HCT116 (cell line): Measurements from ENCODE around the gene TRERF1. TPM values are rescaled to one million over a fixed set of nuclear protein-coding genes. Genes with fewer than 3 reads are reported as not detected.

ENCODE experiments used
- ATAC-seq: fragments of 200-7000 bp; cut with Tn5 transposase; 2 replicates; pipeline ENCODE4 v1.9.1; 2020; ENCODE audit warnings: mild to moderate bottlenecking, moderate library complexity
- BruUV-seq: library from RNA; stranded (reverse); fragments of 400-500 nt; replicated peaks from 2 replicates; lab custom pipeline; 2021; lab: Mats Ljungman, UMichigan
- CTCF ChIA-PET: fragments of 300-600 bp; sonication (Branson Sonifier 250); formaldehyde crosslinking; loops from one replicate; lab custom pipeline; 2021; ENCODE audit warnings: antibody characterized with exemption; lab: Charles Lee
- POLR2A ChIA-PET: fragments of 300-600, 350-600 bp; sonication (Branson Sonifier 250); formaldehyde crosslinking; loops from one replicate; lab custom pipeline; 2021; ENCODE audit warnings: antibody characterized with exemption; lab: Charles Lee
- RAD21 ChIA-PET, 2 experiments: fragments of 300-600 bp; sonication (Branson Sonifier 250); formaldehyde crosslinking; loops; one replicate each; lab custom pipeline; 2023; ENCODE audit warnings: low total read pairs in 2 of 2; ENCODE audit not compliant: uncharacterized antibody in 2 of 2, unreplicated experiment in 2 of 2, low non-redundant PET in 1 of 2; lab: Charles Lee
- DNase-seq: peaks from one replicate; pipeline ENCODE4 v3.0.0-alpha.2; 2010; ENCODE audit warnings: low read depth, low spot score
- H2AFZ ChIP-seq: fragments of 200-600 bp; shearing (Covaris generic), sonication (generic); 2 replicates; pipeline ENCODE4 v1.6.1; 2017; ENCODE audit warnings: low read depth, mixed run types, mixed read lengths, antibody characterized with exemption, low read length; ENCODE audit not compliant: poor library complexity, severe bottlenecking
- H3K27ac ChIP-seq: 2 replicates; pipeline ENCODE4 v1.5.1; 2012; ENCODE audit warnings: low read depth, low read length
- H3K27me3 ChIP-seq: fragments of 200-600 bp; sonication (generic); 2 replicates; pipeline ENCODE4 v1.6.1; 2016; ENCODE audit warnings: mixed run types, low read length, mixed read lengths; ENCODE audit not compliant: insufficient read depth
- H3K36me3 ChIP-seq, 2 experiments: fragments of 200-500 bp in 1 of 2; fragments of 200-600 bp in 1 of 2; sonication (Bioruptor generic) in 1 of 2; sonication (generic) in 1 of 2; 2 replicates each; pipeline versions ENCODE4 v1.5.1 to v1.6.1; 2014 to 2016; ENCODE audit warnings: low read length in 2 of 2, inconsistent platforms in 1 of 2, mixed read lengths in 1 of 2, mixed run types in 1 of 2; ENCODE audit not compliant: insufficient read depth in 2 of 2, control insufficient read depth in 1 of 2
- H3K4me1 ChIP-seq, 2 experiments: fragments of 200-600 bp in 1 of 2; sonication (generic) in 1 of 2; 2 replicates each; pipeline versions ENCODE4 v1.5.1 to v1.6.1; 2012 to 2017; ENCODE audit warnings: low read length in 2 of 2, inconsistent platforms in 1 of 2, mild to moderate bottlenecking in 1 of 2, mixed read lengths in 1 of 2, mixed run types in 1 of 2, moderate library complexity in 1 of 2; ENCODE audit not compliant: insufficient read depth in 2 of 2, control insufficient read depth in 1 of 2
- H3K4me2 ChIP-seq: fragments of 200-600 bp; sonication (generic); 2 replicates; pipeline ENCODE4 v1.6.1; 2017; ENCODE audit warnings: mixed run types, low read length, mixed read lengths
- H3K4me3 ChIP-seq, 2 experiments: fragments of 200-600 bp in 1 of 2; sonication (generic) in 1 of 2; replicated peaks in 1 of 2; 2 replicates each; pipeline ENCODE4 v1.5.1; 2011 to 2016; ENCODE audit warnings: low read length in 2 of 2, control low read depth in 1 of 2, low read depth in 1 of 2, mild to moderate bottlenecking in 1 of 2, mixed read lengths in 1 of 2, mixed run types in 1 of 2
- H3K79me2 ChIP-seq: fragments of 200-600 bp; sonication (generic); 2 replicates; pipeline ENCODE4 v1.6.1; 2017; ENCODE audit warnings: mild to moderate bottlenecking, mixed run types, low read length, moderate library complexity, mixed read lengths; ENCODE audit not compliant: insufficient read depth
- H3K9ac ChIP-seq: fragments of 200-600 bp; sonication (generic); 2 replicates; pipeline ENCODE4 v1.6.1; 2016; ENCODE audit warnings: low read length, mixed read lengths
- H3K9me2 ChIP-seq: fragments of 200-600 bp; sonication (generic), shearing (Covaris generic); 2 replicates; pipeline ENCODE4 v1.6.1; 2017; ENCODE audit warnings: mixed run types, mild to moderate bottlenecking, moderate library complexity; ENCODE audit not compliant: insufficient read depth
- H3K9me3 ChIP-seq, 2 experiments: fragments of 200-500 bp in 1 of 2; fragments of 200-600 bp in 1 of 2; sonication (Bioruptor generic) in 1 of 2; sonication (generic) in 1 of 2; 2 replicates each; pipeline ENCODE4 v1.6.1; 2014 to 2017; ENCODE audit warnings: low read length in 2 of 2, mixed read lengths in 2 of 2, inconsistent platforms in 1 of 2, low read depth in 1 of 2, mild to moderate bottlenecking in 1 of 2, mixed run types in 1 of 2, moderate library complexity in 1 of 2; ENCODE audit not compliant: control insufficient read depth in 1 of 2, insufficient read depth in 1 of 2
- H4K20me1 ChIP-seq: fragments of 200-600 bp; sonication (generic), shearing (Covaris generic); 2 replicates; pipeline ENCODE4 v1.6.1; 2017; ENCODE audit warnings: mixed run types, mild to moderate bottlenecking, moderate library complexity; ENCODE audit not compliant: insufficient read depth
- CEBPB ChIP-seq: IDR thresholded peaks from 2 replicates; pipeline ENCODE4 v1.6.1; 2012; ENCODE audit warnings: low read depth
- CTCF ChIP-seq, 3 experiments: fragments of 200-600 bp in 1 of 3; sonication (generic) in 1 of 3; IDR thresholded peaks in 2 of 3; conservative IDR thresholded peaks in 1 of 3; 2 replicates each; pipeline ENCODE4 v1.5.1; 2012 to 2017; ENCODE audit warnings: low read depth in 2 of 3, low read length in 2 of 3, antibody characterized with exemption in 1 of 3, borderline replicate concordance in 1 of 3, control low read depth in 1 of 3, mild to moderate bottlenecking in 1 of 3, mixed read lengths in 1 of 3, mixed run types in 1 of 3, moderate library complexity in 1 of 3; ENCODE audit not compliant: insufficient read depth in 1 of 3
- EZH2 ChIP-seq: fragments of 200-600 bp; sonication (generic); IDR thresholded peaks from 2 replicates; pipeline ENCODE4 v1.6.1; 2017; ENCODE audit warnings: antibody characterized with exemption, mixed run types
- EZH2phosphoT487 ChIP-seq: fragments of 200-600 bp; IDR thresholded peaks from 2 replicates; pipeline ENCODE4 v1.6.1; 2018; ENCODE audit warnings: antibody characterized with exemption, borderline replicate concordance
- FOSL1 ChIP-seq: IDR thresholded peaks from 2 replicates; pipeline ENCODE4 v1.6.1; 2012; ENCODE audit warnings: low read depth
- MAX ChIP-seq: IDR thresholded peaks from 2 replicates; pipeline ENCODE4 v1.6.1; 2012
- POLR2A ChIP-seq: IDR thresholded peaks from 2 replicates; pipeline ENCODE4 v1.7.0; 2011; ENCODE audit warnings: borderline replicate concordance; ENCODE audit not compliant: insufficient read depth, insufficient read length; ENCODE audit errors: extremely low read depth
- POLR2AphosphoS5 ChIP-seq: IDR thresholded peaks from 2 replicates; pipeline ENCODE4 v1.6.1; 2011; ENCODE audit warnings: mild to moderate bottlenecking, low read depth, low read length, moderate library complexity
- RAD21 ChIP-seq: IDR thresholded peaks from 2 replicates; pipeline ENCODE4 v1.6.1; 2012; ENCODE audit warnings: low read depth, mild to moderate bottlenecking
- SIN3A ChIP-seq: IDR thresholded peaks from 2 replicates; pipeline ENCODE4 v1.6.1; 2012; ENCODE audit warnings: low read depth
- SRF ChIP-seq: IDR thresholded peaks from 2 replicates; pipeline ENCODE4 v1.6.1; 2012; ENCODE audit warnings: low read depth
- YY1 ChIP-seq: IDR thresholded peaks from 2 replicates; pipeline ENCODE4 v1.6.1; 2011; ENCODE audit warnings: low read length, low read depth, moderate library complexity, mild to moderate bottlenecking; ENCODE audit not compliant: insufficient replicate concordance; ENCODE audit errors: extremely low read depth
- ZFX ChIP-seq: fragments of 450-650 bp; IDR thresholded peaks from 2 replicates; pipeline ENCODE4 v1.6.1; 2017
- intact Hi-C: fragments of 100-400 bp; cut with micrococcal nuclease; formaldehyde crosslinking; loops from 2 replicates; pipeline ENCODE4 v1.10.0; 2022
- total RNA-seq: library from RNA; stranded (reverse); gene quantifications from one replicate; pipeline ENCODE4 v1.2.1, GENCODE V29; 2021; ENCODE audit not compliant: unreplicated experiment

The TRERF1 gene
- total RNA-seq, 1 experiment from 2014 or later = 12.4 TPM

GRCh38 chr6:42341771-42342553, 109.8 kb downstream of the TRERF1 start:
- H3K79me2 ChIP-seq = no peaks in the 10 kb centered on the region
- DNase-seq = no peak
- no peak overlapping the region for H3K27ac ChIP-seq
- no peak overlapping the region for H3K9ac ChIP-seq
- H3K36me3 ChIP-seq = no peaks in the 10 kb centered on the region
- no peak overlapping the region for H3K4me2 ChIP-seq
- H3K27me3 ChIP-seq = no peaks in the 10 kb centered on the region
- ChIA-PET POLR2A (no interaction called here), RAD21 (no interaction called here), CTCF (no interaction called here)
- peaks cover 30 to 34% of the 10 kb centered on the region in 2 experiments for H3K4me1 ChIP-seq
- intact Hi-C loops = no loop called here
- no peak overlapping the region for H3K4me3 ChIP-seq
- no peaks in the 10 kb centered on the region for H3K9me2 ChIP-seq
- H2AFZ ChIP-seq = no peak overlapping the region
- TF ChIP-seq CTCF (IDR thresholded peaks at IDR 0.05 in 2 of 3, conservative IDR thresholded peaks at IDR 0.05 in 1 of 3; ENCODE audit: borderline replicate concordance in 1 of 3, insufficient read depth in 1 of 3, low read depth in 2 of 3, low read length in 2 of 3) (no peak), SRF (no peak)
- TF ChIP-seq, all 23 proteins: peak for 0
- H3K9me3 ChIP-seq = no peaks in the 10 kb centered on the region
- BruUV-seq = no TSS peak
- no peaks in the 10 kb centered on the region for H4K20me1 ChIP-seq
- ATAC-seq = no peak

- Histone ChIP-seq H3K4me1 (peaks cover 30 to 34% of the 10 kb centered on the region in 2 experiments), H3K9ac (no peak overlapping the region), H3K9me3 (no peaks in the 10 kb centered on the region), H3K36me3 (no peaks in the 10 kb centered on the region), H3K79me2 (no peaks in the 10 kb centered on the region), H3K9me2 (no peaks in the 10 kb centered on the region), H3K4me3 (no peak overlapping the region), H2AFZ (no peak overlapping the region), H4K20me1 (no peaks in the 10 kb centered on the region), H3K27me3 (no peaks in the 10 kb centered on the region), H3K4me2 (no peak overlapping the region), H3K27ac (no peak overlapping the region)
- POLR2A ChIA-PET = no interaction called here
- DNase-seq (no peak), ATAC-seq (no peak)
- CTCF ChIA-PET = no interaction called here
- no TSS peak for BruUV-seq
- RAD21 ChIA-PET = no interaction called here
- TF ChIP-seq EZH2 (no peak), YY1 (no peak), RAD21 (no peak), ZFX (no peak), SRF (no peak), CTCF (IDR thresholded peaks at IDR 0.05 in 2 of 3, conservative IDR thresholded peaks at IDR 0.05 in 1 of 3; ENCODE audit: borderline replicate concordance in 1 of 3, insufficient read depth in 1 of 3, low read depth in 2 of 3, low read length in 2 of 3) (no peak), MAX (no peak), SIN3A (no peak), CEBPB (no peak), POLR2A (no peak), EZH2phosphoT487 (no peak), POLR2AphosphoS5 (no peak), FOSL1 (no peak)
- intact Hi-C loops = no loop called here
These were observed 110.5 kb downstream of the TRERF1 start for GRCh38 chr6:42341221-42341620.
